ENCODE measurements around the gene FLNA. TPM values are rescaled to one million over a fixed set of nuclear protein-coding genes. Genes with fewer than 3 reads are reported as not detected.

The FLNA gene
- total RNA-seq, 2 donors from 2014 or later, result 1,711 to 2,337 TPM

- TF ChIP-seq CTCF (IDR thresholded peaks at IDR 0.05) (no peak), POLR2AphosphoS5 (IDR thresholded peaks at IDR 0.05) (no peak), POLR2A (IDR thresholded peaks at IDR 0.05) (no peak)
- Histone ChIP-seq H3K27ac (no peak overlapping the region), H3K4me3 (no peak overlapping the region), H3K9me3 (no peaks in the 10 kb centered on the region), H3K27me3 (replicated peaks; ENCODE audit: insufficient read depth) (no peaks in the 10 kb centered on the region), H3K36me3 (no peaks in the 10 kb centered on the region), H3K4me1 (replicated peaks) (no peaks in the 10 kb centered on the region)
- 100% methylated on average over 3 of the region's 7 CpGs for WGBS
- no peak for DNase-seq (ENCODE audit: low spot score)
- intact Hi-C loops (cut with DNase I), result no loop called here
Observed at GRCh38 chrX:154312116-154312515, 62.3 kb downstream of the FLNA start.

GRCh38 chrX:154310616-154311536, 63.6 kb downstream of the FLNA start:
- Histone ChIP-seq H3K4me1 (replicated peaks) (no peaks in the 10 kb centered on the region), H3K4me3 (no peak overlapping the region), H3K36me3 (no peaks in the 10 kb centered on the region), H3K9me3 (no peaks in the 10 kb centered on the region), H3K27ac (no peak overlapping the region), H3K27me3 (replicated peaks; ENCODE audit: insufficient read depth) (no peaks in the 10 kb centered on the region)
- intact Hi-C loops (cut with DNase I), result no loop called here
- no peak for DNase-seq (ENCODE audit: low spot score)
- WGBS, result 65% methylated on average over 19 of the region's 19 CpGs
- no peak for TF ChIP-seq POLR2A (IDR thresholded peaks at IDR 0.05)
- TF ChIP-seq POLR2AphosphoS5 (IDR thresholded peaks at IDR 0.05), result no peak
- TF ChIP-seq CTCF (IDR thresholded peaks at IDR 0.05), result no peak

DNA sequence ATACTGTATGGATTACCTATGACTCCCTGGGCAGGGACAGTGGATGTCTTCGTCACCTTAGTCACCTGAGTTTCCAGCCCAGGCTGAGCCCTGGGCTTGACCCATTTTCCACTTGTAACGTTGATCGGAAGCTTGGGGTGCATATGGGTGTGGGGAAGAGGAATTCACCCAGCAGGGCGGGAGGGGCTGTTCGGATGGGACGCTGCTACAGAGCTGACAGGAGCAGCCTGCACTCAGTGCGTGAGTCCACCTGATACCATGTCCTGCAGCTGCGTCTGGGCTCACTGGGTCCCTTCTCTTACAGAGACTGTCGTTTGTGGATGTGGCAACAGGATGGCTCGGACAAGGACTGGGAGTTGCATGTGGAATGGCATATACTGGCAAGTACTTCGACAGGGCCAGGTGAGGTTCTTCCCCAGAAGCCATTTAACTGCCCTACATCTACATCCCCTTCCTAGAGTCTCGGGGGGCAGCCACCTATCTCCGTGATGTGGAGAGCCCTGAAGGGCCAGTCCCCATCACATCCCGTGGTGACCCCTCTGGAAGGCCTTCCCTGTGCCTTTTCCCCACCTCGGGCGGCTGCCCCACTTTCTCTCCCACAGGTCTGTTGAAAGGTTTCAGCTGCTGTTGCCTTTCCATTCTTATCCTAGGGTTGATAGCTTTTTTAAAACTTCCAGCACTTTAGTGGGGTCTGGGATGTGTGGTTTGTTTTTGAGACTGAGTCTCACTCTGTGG, 65.2 kb downstream of the FLNA start:
- Histone ChIP-seq H3K27me3 (replicated peaks; ENCODE audit: insufficient read depth) (no peaks in the 10 kb centered on the region), H3K27ac (no peak overlapping the region), H3K4me3 (no peak overlapping the region), H3K4me1 (replicated peaks) (no peaks in the 10 kb centered on the region), H3K36me3 (no peaks in the 10 kb centered on the region), H3K9me3 (no peaks in the 10 kb centered on the region)
- 81% methylated on average over 15 of the region's 16 CpGs for WGBS
- DNase-seq (ENCODE audit: low spot score), result no peak
- TF ChIP-seq CTCF (IDR thresholded peaks at IDR 0.05), result no peak
- no peak for TF ChIP-seq POLR2AphosphoS5 (IDR thresholded peaks at IDR 0.05)
- intact Hi-C loops (cut with DNase I), result no loop called here

DNA sequence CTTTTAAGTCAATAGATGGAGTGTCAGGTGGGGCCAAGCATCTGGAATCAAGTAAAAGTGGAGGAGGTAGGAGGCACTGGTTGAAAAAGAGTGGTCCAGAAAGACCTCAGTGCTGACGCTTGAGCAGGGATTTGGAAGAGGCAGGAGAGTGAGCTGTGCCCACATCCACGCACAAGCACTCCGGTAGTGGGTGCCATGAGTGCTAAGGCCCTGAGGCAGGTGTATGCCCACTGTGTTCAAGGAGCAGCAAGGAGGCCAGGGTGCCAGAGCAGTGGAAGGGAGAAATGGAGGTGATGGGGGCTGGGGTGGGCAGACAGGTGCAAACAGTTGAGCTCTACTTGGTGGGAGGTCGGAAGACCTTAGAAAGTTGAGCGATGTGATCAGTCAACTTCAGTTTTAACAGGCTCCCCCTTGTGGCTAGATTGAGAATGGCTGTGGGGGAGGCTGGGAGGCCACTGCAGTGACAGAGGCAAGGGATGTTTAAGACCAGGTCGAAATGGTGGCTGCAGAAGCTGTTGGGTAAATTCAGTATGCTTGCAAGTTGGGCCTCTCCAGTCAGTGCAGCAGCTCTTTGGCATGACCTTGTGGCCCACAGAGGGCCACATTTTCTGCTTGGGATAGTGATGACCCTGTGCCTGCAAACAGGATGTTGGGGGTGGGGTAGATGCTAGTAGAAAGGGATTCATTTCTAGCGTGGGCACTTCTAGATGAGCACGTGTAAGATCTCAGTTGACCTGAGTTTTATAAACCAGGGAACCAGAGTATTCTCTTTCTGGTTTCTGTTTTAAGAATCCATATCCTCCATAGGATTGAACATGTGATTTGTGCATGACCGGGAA, 66.1 kb downstream of the FLNA start:
- Histone ChIP-seq H3K4me3 (no peak overlapping the region), H3K4me1 (replicated peaks) (no peaks in the 10 kb centered on the region), H3K9me3 (no peaks in the 10 kb centered on the region), H3K27ac (no peak overlapping the region), H3K36me3 (no peaks in the 10 kb centered on the region), H3K27me3 (replicated peaks; ENCODE audit: insufficient read depth) (no peaks in the 10 kb centered on the region)
- intact Hi-C loops (cut with DNase I), result no loop called here
- WGBS, result 69% methylated on average over 7 of the region's 9 CpGs
- TF ChIP-seq CTCF (IDR thresholded peaks at IDR 0.05) (peak in 3 of 4 experiments; percentile 14 to 61 (median 36)), POLR2AphosphoS5 (IDR thresholded peaks at IDR 0.05) (no peak), POLR2A (IDR thresholded peaks at IDR 0.05) (no peak)
- DNase-seq (ENCODE audit: low spot score), result peak; percentile 15
